GM12801 (cell line): ENCODE results near the gene CYTH2.

Experiments used
- TF ChIP-seq, protein P1 (sequence below): IDR thresholded peaks from one replicate; pipeline ENCODE4 v1.5.1; 2011; ENCODE audit warnings: control low read depth; ENCODE audit not compliant: insufficient read length; ENCODE audit errors: extremely low read depth

Gene CYTH2

DNA sequence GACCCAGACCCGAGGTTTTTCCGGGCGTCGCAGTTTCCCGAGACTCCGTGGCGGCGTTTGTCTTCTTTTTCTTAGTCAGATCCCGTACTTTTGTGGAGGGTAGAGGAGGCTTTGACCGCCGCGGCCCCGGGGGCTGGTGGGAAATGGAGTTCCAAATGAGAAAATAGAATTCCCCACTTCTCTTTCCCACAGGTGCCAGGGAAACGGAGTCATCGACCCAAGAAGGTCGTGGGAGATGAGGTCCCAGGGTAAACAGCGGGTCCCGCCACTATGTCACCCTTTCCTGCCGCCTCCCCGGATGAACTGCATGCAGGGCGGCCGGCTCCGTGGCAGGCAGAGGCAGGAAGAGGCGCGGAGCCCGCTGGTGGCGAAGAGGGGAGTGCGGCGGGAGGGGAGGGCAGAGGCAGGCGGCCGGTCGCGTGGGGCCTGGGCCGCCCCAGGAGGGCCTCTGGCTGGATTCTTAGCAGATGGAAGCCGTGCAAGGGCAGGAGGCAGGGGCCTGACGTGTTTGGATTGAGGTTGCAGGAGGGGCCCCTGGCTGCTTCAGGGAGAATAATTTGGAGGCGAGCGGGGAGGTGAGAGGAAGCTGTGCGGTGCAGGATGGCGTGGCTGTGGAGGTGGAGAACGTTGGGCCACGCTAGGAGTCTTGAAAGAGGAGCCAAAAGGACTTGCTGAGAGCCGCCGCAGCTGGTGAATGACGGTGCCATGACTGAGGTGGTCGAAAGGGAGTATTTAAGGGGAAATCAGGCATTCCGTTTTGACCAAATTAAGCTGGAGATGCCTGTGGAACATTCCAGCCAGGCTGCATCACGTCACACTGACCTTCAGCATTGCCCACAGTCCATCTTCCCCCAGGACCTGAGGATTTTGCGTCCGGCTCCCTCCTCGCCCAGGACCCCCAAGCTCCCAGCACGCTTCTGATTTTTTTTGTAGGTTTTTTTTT, 11.7 kb downstream of the CYTH2 start:
- TF ChIP-seq, protein P1, sequence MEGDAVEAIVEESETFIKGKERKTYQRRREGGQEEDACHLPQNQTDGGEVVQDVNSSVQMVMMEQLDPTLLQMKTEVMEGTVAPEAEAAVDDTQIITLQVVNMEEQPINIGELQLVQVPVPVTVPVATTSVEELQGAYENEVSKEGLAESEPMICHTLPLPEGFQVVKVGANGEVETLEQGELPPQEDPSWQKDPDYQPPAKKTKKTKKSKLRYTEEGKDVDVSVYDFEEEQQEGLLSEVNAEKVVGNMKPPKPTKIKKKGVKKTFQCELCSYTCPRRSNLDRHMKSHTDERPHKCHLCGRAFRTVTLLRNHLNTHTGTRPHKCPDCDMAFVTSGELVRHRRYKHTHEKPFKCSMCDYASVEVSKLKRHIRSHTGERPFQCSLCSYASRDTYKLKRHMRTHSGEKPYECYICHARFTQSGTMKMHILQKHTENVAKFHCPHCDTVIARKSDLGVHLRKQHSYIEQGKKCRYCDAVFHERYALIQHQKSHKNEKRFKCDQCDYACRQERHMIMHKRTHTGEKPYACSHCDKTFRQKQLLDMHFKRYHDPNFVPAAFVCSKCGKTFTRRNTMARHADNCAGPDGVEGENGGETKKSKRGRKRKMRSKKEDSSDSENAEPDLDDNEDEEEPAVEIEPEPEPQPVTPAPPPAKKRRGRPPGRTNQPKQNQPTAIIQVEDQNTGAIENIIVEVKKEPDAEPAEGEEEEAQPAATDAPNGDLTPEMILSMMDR: no peak

DNA sequence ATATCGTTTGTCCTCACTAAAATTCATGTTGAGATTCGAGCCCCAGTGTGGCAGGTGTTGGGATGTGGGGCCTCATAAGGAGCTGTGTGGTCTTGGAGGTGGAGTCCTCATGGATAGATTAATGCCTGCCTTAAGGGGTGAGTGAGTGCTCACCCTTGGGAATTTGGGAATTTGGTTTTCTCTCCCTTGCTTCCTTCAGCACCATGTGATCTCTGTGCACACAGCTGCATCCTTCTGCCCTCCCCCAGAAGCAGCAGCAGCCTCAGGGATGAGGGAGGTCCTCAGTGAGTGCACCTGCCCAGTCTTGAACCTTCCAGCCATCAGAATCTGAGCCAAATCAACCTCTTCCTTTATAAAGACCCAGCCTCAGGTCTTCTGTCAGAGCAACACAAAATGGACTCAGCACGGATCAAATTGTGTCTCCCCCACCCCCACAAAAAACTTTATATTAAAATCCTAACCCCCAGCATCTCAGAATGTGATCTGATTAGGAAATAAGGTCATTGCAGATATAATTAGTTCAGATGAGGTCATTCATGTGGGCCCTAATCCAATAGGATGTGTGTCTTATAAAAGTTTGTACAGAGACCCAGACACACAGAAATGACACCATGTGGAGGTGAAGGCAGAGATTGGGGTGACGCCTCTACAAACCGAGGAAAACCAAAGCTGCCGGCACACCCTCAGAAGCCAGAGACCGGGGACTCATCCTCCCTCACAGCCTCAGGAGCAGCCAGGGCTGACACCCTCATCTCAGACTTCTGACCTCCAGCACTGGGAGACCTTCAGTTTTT, 12.9 kb downstream of the CYTH2 start:
- TF ChIP-seq, protein P1: no peak

DNA sequence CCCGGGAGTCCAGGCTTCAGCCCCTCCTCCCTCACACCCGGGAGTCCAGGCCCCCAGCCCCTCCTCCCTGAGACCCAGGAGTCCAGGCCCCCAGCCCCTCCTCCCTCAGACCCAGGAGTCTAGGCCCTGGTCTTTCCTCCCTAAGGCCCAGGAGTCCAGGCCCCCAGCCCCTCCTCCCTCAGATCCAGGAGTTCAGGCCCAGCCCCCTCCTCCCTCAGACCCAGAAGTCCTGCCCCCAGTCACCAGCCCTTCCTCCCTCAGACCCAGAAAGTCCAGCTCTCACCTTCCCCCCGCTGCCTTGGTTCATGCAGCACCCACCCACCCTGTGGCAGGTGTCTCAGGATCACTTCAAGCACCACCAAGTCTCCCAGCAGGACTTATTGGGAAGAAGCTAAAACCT, 14.1 kb downstream of the CYTH2 start:
- TF ChIP-seq, protein P1: no peak

DNA sequence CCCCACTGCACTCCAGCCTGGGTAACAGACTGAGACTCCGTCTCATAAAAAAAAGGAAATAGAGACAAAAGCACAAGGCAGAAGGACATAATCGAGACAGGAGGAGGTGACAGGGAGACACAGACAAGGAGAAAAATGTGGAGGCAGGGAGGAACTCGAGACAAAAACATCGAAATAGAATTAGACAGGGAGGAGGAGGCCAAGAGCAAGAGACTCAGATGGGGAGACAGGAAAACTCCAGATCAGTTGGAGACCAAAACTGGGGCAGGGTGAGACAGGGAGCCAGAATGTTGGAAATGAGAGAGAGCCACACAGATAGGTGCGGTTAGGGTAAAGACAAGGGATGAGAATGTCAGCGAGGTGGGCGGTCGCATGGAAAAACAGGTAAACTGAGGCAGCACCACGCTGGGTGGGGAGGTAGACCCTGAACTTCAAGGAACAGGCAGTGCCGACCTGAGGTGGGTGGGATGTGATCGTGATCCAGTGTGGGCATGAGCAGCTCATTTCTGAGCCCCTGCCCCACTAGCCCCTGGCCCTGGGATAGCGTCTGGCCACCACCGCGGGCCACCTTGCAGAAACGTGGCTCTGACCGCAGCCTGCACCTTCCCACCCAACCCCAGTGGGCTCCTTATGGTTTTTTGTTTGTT, 15.2 kb downstream of the CYTH2 start:
- TF ChIP-seq, protein P1: no peak

DNA sequence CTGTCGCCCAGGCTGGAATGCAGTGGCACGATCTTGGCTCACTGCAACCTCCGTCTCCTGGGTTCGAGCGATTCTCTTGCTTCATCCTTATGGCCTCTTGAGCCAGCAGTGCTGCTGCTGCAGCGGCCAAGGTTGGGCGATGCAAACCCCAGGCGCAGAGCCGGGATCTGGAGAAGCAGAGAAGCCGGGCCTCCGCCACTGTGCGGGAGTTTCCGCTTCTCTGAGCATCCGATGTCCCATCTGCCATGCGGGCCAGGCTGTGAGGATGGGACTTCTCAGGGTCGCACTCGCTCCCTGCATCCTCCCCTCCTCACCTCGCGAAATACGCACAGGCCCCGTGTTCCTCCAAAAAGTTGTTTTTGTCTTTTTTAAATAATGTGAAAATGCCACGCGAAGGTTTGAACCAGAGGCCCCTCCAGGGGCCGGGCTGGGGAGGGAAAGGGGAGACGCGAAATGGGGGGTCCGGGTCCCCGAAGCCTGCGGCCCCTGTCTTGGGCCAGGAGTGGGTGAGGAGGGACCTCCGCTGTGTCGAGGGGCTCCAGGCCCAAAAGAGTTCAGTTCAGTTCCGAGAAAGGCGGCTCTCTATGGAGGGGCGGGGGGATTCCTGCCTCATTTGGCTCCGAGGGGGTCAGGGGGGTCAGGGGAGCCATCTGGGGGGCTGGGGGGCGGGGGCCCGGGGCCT, 15.9 kb downstream of the CYTH2 start:
- TF ChIP-seq, protein P1: no peak

DNA sequence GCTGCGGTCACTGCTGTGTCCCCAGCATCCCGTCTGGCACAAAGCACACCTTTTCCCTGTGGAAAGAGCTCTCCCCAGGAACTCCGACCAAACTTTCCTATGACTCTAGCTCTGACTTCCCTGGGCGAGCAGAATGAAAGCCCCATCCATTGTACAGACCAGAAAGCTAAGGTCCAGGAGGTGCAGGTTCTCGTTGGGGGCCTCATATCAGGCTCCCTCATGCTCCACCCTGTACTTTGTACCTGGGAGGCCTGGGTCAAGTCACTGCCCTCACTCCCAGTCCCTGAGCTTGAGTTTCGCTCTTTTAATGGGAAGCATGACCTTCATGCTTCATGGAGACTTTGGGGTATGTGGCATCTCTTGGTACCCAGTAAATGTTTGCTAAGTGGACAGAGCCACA, 18.4 kb downstream of the CYTH2 start:
- TF ChIP-seq, protein P1: no peak
